IPS-20b (cell line): ENCODE results near the gene ZNF492.

Source experiments
- H3K27ac ChIP-seq: one replicate; pipeline ENCODE4 v1.5.1; 2013; ENCODE audit warnings: low read length
- H3K27me3 ChIP-seq: 2 replicates; pipeline ENCODE4 v1.6.1; 2013; ENCODE audit warnings: mild to moderate bottlenecking, low read length, inconsistent platforms; ENCODE audit not compliant: insufficient read depth
- H3K36me3 ChIP-seq: 2 replicates; pipeline ENCODE4 v1.6.1; 2013; ENCODE audit warnings: low read depth, mild to moderate bottlenecking, inconsistent platforms, low read length, moderate library complexity; ENCODE audit not compliant: insufficient read depth
- H3K4me1 ChIP-seq: 2 replicates; pipeline ENCODE4 v1.6.1; 2013; ENCODE audit warnings: mild to moderate bottlenecking, control low read depth, inconsistent platforms, low read length, moderate library complexity; ENCODE audit not compliant: insufficient read depth
- H3K4me3 ChIP-seq: 2 replicates; pipeline ENCODE4 v1.5.1; 2013; ENCODE audit warnings: mild to moderate bottlenecking, low read length, inconsistent platforms
- H3K9ac ChIP-seq: 2 replicates; pipeline ENCODE4 v1.6.1; 2013; ENCODE audit warnings: low read depth, mild to moderate bottlenecking, inconsistent platforms, low read length, moderate library complexity
- H3K9me3 ChIP-seq: 2 replicates; pipeline ENCODE4 v1.6.1; 2013; ENCODE audit warnings: mild to moderate bottlenecking, low read depth, low read length, inconsistent platforms; ENCODE audit not compliant: insufficient read depth

Gene ZNF492

DNA sequence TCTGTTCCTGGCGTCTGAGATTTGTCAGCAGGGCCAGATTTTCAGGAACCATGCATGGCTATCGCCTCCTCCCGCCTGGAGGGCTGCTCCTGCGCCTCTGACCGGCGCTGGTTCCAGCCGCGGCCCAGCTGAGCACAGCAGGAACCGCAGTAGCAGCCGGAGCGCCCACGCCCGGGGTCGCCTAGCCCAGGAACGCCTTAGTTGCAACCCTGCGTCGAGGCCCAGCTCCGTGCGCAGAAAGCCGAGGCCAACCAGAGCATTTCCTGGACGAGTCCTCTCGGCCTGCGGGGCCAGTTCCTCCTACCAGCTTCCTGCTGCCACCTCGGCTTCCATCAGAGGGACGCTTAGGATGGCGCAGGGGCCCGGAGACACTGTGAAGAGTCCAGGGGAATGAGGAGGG lies 74.9 kb downstream of the ZNF492 start:
- Histone ChIP-seq H3K4me1 (no peaks in the 10 kb centered on the region), H3K9ac (no peak overlapping the region), H3K36me3 (no peaks in the 10 kb centered on the region), H3K4me3 (no peak overlapping the region), H3K27me3 (no peaks in the 10 kb centered on the region), H3K27ac (no peak overlapping the region), H3K9me3 (peaks cover 69% of the 10 kb centered on the region)
